GM10847 (cell line): ENCODE data around the gene MFNG.

Experiments used
- POLR2A ChIP-seq: IDR thresholded peaks from 2 replicates; pipeline ENCODE4 v1.6.1; 2011; ENCODE audit not compliant: insufficient read length; ENCODE audit errors: extremely low read depth

MFNG gene

GRCh38 chr22:37485395-37486223 is 575 bp downstream of the MFNG start:
- no peak for TF ChIP-seq POLR2A

GRCh38 chr22:37484480-37485394 is 1.4 kb downstream of the MFNG start:
- TF ChIP-seq POLR2A = peak; percentile 42

- TF ChIP-seq POLR2A = no peak
These were observed 3.1 kb downstream of the MFNG start for GRCh38 chr22:37483050-37483449.

GRCh38 chr22:37482244-37482643 is 3.9 kb downstream of the MFNG start:
- TF ChIP-seq POLR2A = no peak

GRCh38 chr22:37481347-37481907 is 4.8 kb downstream of the MFNG start:
- no peak for TF ChIP-seq POLR2A

DNA sequence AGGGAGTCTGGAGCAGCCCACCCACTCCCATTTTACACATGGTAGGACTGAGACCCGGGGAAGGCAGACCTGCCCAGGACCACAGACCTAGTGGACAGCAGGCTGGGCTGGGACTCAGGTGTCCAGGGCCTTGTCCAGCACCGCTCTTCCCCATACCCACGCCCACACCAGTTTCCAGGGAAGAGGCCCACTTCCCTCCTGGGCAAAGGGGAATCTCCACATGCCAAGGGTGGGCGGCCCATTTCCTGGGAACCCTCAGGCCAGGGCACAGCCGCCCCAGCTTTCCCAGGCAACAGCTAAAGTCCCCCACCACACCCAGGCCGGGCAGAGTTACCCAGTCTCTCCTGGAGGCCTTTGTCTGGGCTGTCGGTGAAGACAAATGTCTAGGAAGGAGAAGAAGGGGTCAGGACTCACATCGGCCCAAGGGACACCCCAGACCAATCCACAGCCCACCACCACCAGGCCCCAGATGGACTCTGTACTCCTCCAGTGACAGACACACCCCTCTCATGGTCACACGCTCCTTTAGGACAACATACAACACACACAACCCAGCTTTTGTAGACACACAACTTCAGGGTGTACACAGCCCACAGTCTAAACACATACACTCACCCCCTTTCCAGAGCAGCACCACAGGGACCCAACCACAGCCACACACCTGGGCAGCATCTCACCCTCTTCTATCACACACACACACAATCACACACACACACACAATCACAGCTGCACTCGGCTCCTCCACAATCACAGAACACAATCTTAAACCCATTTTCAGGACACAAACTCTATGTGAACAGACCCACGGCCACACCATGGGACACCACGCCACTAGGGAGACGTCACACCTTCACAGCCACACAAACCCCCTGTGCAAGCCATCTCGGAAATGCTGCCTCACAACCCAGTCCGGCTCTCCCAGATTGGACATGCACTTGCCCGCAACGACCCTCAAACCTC is 5.5 kb downstream of the MFNG start:
- TF ChIP-seq POLR2A = no peak

DNA sequence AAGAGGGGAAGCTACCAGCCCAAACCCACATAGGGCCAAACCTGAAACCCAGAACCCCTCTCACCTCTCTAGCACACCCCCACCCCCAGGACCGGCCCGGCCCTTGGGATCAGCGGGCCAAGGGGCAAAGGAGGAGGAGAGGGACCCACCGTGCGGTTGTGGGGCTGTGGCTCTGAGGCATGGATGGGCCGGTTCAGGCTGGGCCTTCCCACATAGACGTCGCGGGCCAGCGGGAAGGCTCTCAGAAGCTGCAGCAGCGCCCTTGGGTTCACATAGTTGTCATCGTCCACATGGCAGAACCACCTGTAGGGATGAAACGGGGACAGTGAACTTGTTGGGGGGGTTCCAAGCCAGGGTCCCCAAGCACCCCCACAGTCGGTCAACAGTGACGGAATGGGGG is 7.0 kb downstream of the MFNG start:
- no peak for TF ChIP-seq POLR2A

GRCh38 chr22:37476389-37477329 is 9.5 kb downstream of the MFNG start:
- no peak for TF ChIP-seq POLR2A

DNA sequence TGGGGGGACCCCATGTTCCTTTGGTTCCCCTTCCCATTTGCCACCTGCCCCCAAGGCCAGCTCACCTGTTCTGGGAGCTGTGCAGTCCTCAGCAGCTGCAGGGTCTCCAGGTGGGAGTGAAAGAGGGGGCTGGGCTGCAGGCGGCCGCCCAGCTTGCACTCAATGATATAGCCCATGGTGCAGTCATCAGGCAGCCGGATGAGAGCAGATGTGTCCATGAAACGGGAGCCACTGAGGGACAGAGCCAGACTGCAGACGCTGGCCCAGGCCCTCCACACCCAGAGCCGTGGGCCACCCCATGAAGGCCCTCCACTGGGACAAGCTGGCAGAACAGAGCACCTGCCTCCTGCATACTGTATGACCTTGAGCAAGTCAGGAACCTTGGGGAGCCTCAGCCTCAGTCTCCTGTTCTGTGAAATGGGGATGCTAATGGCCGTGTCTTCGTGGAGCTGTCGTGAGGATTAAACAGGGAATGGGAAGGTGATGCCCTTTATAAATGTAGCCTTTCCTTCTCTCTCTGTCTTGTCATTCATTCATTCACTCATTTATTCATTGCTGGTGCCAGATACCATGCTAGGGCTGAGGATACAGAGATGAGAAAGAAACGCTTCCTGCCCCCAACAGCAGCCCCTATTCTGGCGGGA is 11.6 kb downstream of the MFNG start:
- TF ChIP-seq POLR2A = no peak

DNA sequence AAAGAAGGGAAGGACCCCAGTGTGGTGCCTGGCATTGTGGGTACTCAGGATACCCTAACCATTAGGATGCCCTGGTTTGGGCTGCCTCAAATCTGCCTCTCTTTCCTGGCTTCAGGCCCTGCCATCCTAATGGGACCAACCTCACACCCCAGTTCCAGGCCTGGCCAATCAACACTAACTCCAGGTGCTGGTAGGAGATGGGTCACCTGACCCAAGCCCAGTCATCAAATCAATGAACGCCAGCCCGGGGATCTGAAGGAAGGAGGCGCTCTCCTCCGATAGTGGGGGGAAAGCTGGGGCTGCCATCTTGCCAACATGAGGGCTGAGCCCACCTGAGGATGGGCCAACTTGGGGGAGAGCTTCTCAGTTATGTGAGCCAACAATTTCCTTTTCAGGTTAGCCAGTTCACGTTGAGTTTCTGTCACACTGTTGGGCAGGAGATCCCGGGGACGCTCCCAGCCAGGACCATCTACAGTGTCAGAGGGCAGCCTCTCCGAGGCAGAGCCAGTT is 12.7 kb downstream of the MFNG start:
- TF ChIP-seq POLR2A = no peak

- no peak for TF ChIP-seq POLR2A
These were observed 13.7 kb downstream of the MFNG start for GRCh38 chr22:37472418-37473006.

- no peak for TF ChIP-seq POLR2A
These were observed 14.3 kb downstream of the MFNG start for GRCh38 chr22:37471727-37472417.

DNA sequence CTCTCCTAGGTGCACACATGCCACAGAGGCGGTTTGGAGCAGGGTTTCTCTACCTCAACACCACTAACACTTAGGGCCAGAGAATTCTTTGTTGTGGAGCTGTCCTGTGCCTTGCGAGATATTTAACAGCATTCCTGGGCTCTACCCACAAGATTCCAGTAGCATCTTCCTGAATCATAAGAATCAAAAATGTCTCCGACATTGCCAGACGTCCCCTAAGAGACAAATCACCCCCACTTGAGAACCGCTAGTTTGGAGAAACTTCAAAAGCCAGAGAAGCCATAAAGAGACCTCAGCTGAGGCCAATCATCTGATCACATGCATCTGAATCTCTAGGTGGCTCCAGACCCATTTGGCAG is 16.1 kb downstream of the MFNG start:
- no peak for TF ChIP-seq POLR2A
